ENCODE results near the gene SPINT4. TPM values are rescaled to one million over a fixed set of nuclear protein-coding genes. Genes with fewer than 3 reads are reported as not detected.
"Not testable (repeated sequence)": the region's sequence is repeated elsewhere in the genome, so short reads cannot be mapped to it uniquely, and the experiment has no call there.

The SPINT4 gene
- total and polyA plus RNA-seq, 7 donors = not detected

DNA sequence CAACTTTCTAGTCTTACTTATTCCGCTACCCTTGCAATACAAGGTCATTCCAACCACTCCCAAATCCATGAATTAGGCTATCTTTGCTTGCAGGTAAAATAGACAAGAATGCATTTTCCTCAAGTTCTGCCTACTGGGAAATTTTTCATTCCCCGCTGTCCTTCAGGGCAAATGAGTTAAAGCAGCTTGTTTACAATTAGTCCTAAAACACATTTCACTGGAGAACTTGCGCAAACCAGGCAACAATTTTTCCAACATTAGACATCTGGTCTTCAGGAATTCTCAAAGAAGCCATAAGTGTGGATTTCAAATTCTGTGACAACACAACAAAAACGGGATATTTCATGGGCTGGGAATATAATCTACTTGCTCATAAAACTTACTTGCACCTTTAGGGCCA lies 20.4 kb downstream of the SPINT4 start:
- TF ChIP-seq, protein P1, sequence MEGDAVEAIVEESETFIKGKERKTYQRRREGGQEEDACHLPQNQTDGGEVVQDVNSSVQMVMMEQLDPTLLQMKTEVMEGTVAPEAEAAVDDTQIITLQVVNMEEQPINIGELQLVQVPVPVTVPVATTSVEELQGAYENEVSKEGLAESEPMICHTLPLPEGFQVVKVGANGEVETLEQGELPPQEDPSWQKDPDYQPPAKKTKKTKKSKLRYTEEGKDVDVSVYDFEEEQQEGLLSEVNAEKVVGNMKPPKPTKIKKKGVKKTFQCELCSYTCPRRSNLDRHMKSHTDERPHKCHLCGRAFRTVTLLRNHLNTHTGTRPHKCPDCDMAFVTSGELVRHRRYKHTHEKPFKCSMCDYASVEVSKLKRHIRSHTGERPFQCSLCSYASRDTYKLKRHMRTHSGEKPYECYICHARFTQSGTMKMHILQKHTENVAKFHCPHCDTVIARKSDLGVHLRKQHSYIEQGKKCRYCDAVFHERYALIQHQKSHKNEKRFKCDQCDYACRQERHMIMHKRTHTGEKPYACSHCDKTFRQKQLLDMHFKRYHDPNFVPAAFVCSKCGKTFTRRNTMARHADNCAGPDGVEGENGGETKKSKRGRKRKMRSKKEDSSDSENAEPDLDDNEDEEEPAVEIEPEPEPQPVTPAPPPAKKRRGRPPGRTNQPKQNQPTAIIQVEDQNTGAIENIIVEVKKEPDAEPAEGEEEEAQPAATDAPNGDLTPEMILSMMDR (IDR thresholded peaks at IDR 0.05) = no peak
- DNase-seq = no peak
- no peaks in the 10 kb centered on the region for H3K4me1 ChIP-seq
- intact Hi-C loops (cut with DNase I) = no loop called here
- WGBS, 2 donors = 86 to 90% methylated on average over 4 of the region's 4 CpGs
- H3K27me3 ChIP-seq = no peaks in the 10 kb centered on the region
- H3K27ac ChIP-seq = no peak overlapping the region
- H3K9me3 ChIP-seq = no peaks in the 10 kb centered on the region
- H3K4me3 ChIP-seq = no peak overlapping the region
- no peaks in the 10 kb centered on the region for H3K36me3 ChIP-seq

DNA sequence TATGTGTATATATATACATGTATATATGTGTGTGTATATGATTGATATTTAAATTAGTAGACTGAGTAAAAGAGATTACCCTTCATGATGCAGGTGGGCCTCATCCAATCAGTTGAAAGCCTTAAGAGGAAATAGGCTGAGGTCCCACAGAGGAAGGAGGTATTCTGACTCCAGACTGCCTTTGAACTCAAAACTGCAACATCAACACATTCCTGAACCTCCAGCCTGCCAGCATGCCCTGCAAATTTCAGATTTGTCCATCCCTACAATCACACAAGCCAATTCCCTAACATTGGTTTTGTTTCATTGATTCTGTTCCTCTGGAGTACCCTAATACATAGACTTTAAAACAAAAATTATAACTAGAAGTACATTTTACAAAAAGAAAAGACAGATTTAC lies 22.9 kb downstream of the SPINT4 start:
- intact Hi-C loops (cut with DNase I) = no loop called here
- no peaks in the 10 kb centered on the region for H3K9me3 ChIP-seq
- H3K27ac ChIP-seq = no peak overlapping the region
- H3K36me3 ChIP-seq = no peaks in the 10 kb centered on the region
- no peak for DNase-seq
- no peaks in the 10 kb centered on the region for H3K4me1 ChIP-seq
- TF ChIP-seq EP300 (IDR thresholded peaks at IDR 0.05) (no peak), POLR2AphosphoS5 (IDR thresholded peaks at IDR 0.05) (no peak), POLR2A (IDR thresholded peaks at IDR 0.05) (no peak)
- TF ChIP-seq, protein P1 (IDR thresholded peaks at IDR 0.05) = no peak
- H3K27me3 ChIP-seq = no peaks in the 10 kb centered on the region
- H3K4me3 ChIP-seq = no peak overlapping the region

DNA sequence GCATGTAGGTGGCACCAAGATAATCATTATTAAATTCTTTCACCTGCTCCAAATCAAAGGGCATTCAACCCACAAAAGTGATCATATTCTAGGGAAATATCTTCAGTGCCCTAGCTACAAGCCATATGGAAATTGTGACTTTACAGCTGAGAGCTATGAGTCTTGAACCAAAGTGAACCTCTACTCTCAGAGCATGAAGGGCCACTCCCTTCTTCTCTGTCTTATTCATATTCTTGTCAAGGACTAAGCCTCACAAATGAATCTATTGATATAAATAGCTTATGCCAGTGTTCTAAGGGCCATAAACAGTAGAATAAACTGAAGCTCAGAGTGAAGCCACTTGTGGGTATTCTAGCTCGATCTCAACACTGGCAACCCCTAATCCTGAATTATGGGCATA lies 29.6 kb downstream of the SPINT4 start:
- no peaks in the 10 kb centered on the region for H3K9me3 ChIP-seq
- no peak overlapping the region for H3K27ac ChIP-seq
- 92 to 97% methylated on average over 1 of the region's 1 CpG for WGBS, 2 donors
- H3K27me3 ChIP-seq = no peaks in the 10 kb centered on the region
- no peak for DNase-seq
- intact Hi-C loops (cut with DNase I) = no loop called here
- H3K4me3 ChIP-seq = no peak overlapping the region
- H3K4me1 ChIP-seq = no peaks in the 10 kb centered on the region
- no peaks in the 10 kb centered on the region for H3K36me3 ChIP-seq
- TF ChIP-seq, protein P1 (IDR thresholded peaks at IDR 0.05) = no peak

DNA sequence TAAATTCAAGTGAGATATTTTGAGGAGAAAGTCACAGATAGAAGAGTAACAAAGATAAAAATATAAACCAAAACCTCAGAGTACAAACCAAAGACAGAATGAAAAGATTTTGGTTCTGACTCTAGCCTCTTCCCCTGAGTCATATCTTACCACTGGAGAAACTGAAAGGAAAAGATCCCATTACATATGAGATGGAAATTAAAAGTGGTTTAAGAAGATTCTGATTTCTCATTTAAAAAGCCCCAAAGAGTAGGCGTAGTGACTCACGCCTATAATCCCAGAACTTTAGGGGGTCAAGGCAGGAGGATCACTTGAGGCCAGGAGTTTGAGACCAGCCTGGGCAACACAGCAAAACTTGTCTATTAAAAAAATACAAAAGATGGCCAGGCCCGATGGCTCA lies 30.6 kb downstream of the SPINT4 start:
- H3K4me3 ChIP-seq = no peak overlapping the region
- no peak for DNase-seq
- 76 to 89% methylated on average over 3 of the region's 3 CpGs for WGBS, 2 donors

DNA sequence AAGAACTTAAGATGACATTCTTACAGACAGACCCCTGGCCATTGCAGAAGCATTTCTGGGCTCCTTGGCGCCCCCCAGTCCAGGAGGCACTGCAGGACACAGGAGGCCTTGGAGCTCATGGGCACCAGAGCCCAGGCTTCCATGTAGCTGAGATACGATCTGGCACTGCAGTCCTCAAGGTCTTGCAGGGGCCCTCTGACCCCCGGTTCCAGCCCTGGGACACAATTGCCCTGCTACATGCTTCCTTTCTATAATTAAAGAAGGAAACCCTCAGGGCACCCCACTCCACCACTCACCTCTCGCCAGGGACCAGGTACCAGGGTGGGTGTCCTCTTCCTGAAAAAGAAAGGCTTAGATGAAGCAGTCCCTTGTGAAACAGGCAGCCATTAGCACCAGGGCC lies 35.9 kb downstream of the SPINT4 start:
- no peak for DNase-seq
- Histone ChIP-seq H3K9me3 (no peaks in the 10 kb centered on the region), H3K36me3 (no peaks in the 10 kb centered on the region), H3K4me3 (no peak overlapping the region), H3K4me1 (no peaks in the 10 kb centered on the region), H3K27me3 (no peaks in the 10 kb centered on the region), H3K27ac (no peak overlapping the region)
- WGBS, 2 donors = 91 to 92% methylated on average over 4 of the region's 4 CpGs
- TF ChIP-seq, protein P1 (IDR thresholded peaks at IDR 0.05) = no peak
- TF ChIP-seq EP300 (IDR thresholded peaks at IDR 0.05) (no peak), POLR2A (IDR thresholded peaks at IDR 0.05) (no peak), POLR2AphosphoS5 (IDR thresholded peaks at IDR 0.05) (no peak)
- intact Hi-C loops (cut with DNase I) = no loop called here

More for the DNA sequence above, 30.6 kb downstream of the SPINT4 start:
- Histone ChIP-seq H3K36me3 (no peaks in the 10 kb centered on the region), H3K4me1 (no peaks in the 10 kb centered on the region), H3K9me3 (no peaks in the 10 kb centered on the region), H3K27me3 (no peaks in the 10 kb centered on the region), H3K27ac (no peak overlapping the region)
- TF ChIP-seq, protein P1 (IDR thresholded peaks at IDR 0.05) = no peak
- TF ChIP-seq EP300 (IDR thresholded peaks at IDR 0.05) = no peak
- no peak for TF ChIP-seq POLR2AphosphoS5 (IDR thresholded peaks at IDR 0.05)
- no peak for TF ChIP-seq POLR2A (IDR thresholded peaks at IDR 0.05)
- intact Hi-C loops (cut with DNase I) = no loop called here

DNA sequence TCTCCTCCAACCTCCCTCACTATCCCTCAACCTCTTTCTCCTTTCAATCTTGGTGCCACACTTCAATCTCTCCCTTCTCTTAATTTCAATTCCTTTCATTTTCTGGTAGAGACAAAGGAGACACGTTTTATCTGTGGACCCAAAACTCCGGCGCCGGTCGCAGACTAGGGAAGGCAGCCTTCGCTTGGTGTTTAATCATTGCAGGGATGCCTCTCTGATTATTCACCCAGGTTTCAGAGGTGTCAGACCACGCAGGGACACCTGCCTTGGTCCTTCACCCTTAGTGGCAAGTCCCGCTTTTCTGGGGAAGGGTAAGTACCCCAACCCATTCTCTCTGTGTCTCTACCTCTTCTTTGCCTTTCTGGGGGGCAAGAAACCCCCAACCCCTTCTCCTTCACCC lies 37.8 kb downstream of the SPINT4 start:
- intact Hi-C loops (cut with DNase I); DNase-seq; H3K9me3 ChIP-seq: not testable (repeated sequence)

DNA sequence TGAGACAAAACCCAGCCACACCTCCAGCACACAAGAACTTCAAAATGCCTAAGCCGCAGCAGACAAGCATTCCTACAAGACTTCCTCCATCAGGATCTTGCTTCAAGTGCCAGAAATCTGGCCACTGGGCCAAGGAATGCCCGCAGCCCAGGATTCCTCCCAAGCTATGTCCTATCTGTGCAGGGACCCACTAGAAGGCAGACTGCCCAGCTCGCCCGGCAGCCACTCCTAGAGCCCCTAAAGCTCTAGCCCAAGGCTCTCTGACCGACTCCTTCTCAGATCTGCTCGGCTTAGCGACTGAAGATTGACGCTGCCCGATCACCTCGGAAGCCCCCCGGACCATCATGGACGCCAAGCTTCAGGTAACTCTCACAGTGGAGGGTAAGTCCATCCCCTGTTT lies 39.8 kb downstream of the SPINT4 start:
- H3K27me3 ChIP-seq; intact Hi-C loops (cut with DNase I); DNase-seq; H3K9me3 ChIP-seq; H3K4me3 ChIP-seq; H3K36me3 ChIP-seq; H3K4me1 ChIP-seq; H3K27ac ChIP-seq: not testable (repeated sequence)
- WGBS, 2 donors = 91 to 92% methylated on average over 12 of the region's 12 CpGs

More for the DNA sequence above, 37.8 kb downstream of the SPINT4 start:
- H3K36me3 ChIP-seq, H3K4me3 ChIP-seq, H3K4me1 ChIP-seq, H3K27ac ChIP-seq, H3K27me3 ChIP-seq: not testable (repeated sequence)
- WGBS, 2 donors = 74 to 86% methylated on average over 8 of the region's 8 CpGs

DNA sequence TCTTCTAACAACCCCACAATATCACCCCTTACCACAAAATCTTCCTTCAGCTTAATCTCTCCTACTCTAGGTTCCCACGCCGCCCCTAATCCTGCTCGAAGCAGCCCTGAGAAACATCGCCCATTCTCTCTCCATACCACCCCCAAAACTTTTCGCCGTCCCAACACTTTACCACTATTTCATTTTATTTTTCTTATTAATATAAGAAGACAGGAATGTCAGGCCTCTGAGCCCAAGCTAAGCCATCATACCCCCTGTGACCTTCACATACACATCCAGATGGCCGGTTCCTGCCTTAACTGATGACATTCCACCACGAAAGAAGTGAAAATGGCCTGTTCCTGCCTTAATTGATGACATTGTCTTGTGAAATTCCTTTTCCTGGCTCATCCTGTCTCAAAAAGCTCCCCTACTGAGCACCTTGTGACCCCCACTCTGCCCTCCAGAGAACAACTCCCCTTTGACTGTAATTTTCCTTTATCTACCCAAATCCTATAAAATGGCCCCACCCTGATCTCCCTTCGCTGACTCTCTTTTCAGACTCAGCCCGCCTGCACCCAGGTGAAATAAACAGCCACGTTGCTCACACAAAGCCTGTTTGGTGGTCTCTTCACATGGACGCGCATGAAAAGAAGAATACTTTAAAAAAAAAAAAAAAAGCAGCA lies 42.6 kb downstream of the SPINT4 start:
- H3K4me3 ChIP-seq; H3K27me3 ChIP-seq; DNase-seq; intact Hi-C loops (cut with DNase I); H3K9me3 ChIP-seq; H3K27ac ChIP-seq; H3K36me3 ChIP-seq; H3K4me1 ChIP-seq: not testable (repeated sequence)
- WGBS, 2 donors = 72 to 83% methylated on average over 13 of the region's 13 CpGs
